GM13976 (cell line): ENCODE data around the gene ALDH16A1.

ENCODE experiments used
- DNase-seq: peaks from one replicate; pipeline ENCODE4 v3.0.0; 2012; ENCODE audit warnings: low spot score
- CTCF ChIP-seq: IDR thresholded peaks from 2 replicates; pipeline ENCODE4 v1.5.1; 2012; ENCODE audit warnings: borderline replicate concordance, mild to moderate bottlenecking; ENCODE audit not compliant: insufficient read depth; ENCODE audit errors: extremely low read depth, missing control alignments, control extremely low read depth
- in situ Hi-C: fragments of 300-500 bp; cut with MboI; formaldehyde crosslinking; loops from one replicate; pipeline ENCODE4 v1.12.0; 2022; ENCODE audit warnings: low sequenced_read_pairs, mixed read lengths, inconsistent platforms; ENCODE audit not compliant: unreplicated experiment

Gene ALDH16A1

GRCh38 chr19:49487277-49488045 lies 34.4 kb downstream of the ALDH16A1 start, which contains the start of gene RPL13A:
Gene RPL13A (plus strand): TSS chr19:49487608. CDS start chr19:49487630, 22 bp downstream.
- in situ Hi-C loops, result no loop called here
- TF ChIP-seq CTCF, result no peak
- DNase-seq, result peak; percentile 97

- TF ChIP-seq CTCF, result no peak
- DNase-seq, result no peak
- in situ Hi-C loops, result no loop called here
Observed at GRCh38 chr19:49488046-49488862, 35.2 kb downstream of the ALDH16A1 start.

- no peak for TF ChIP-seq CTCF
- no peak for DNase-seq
- in situ Hi-C loops, result no loop called here
Observed at GRCh38 chr19:49488863-49489537, 36.0 kb downstream of the ALDH16A1 start.

GRCh38 chr19:49489601-49490167 lies 36.7 kb downstream of the ALDH16A1 start:
- TF ChIP-seq CTCF, result peak; percentile 25
- DNase-seq, result no peak
- in situ Hi-C loops, result no loop called here

- no peak for TF ChIP-seq CTCF
- in situ Hi-C loops, result no loop called here
- no peak for DNase-seq
Observed at GRCh38 chr19:49490287-49491029, 37.4 kb downstream of the ALDH16A1 start.
